COLO829 (cell line): ENCODE results near the gene MAP2K1.

Source experiments
- DNase-seq: peaks from one replicate; pipeline ENCODE4 v3.0.0; 2012; ENCODE audit warnings: low spot score

MAP2K1 gene

DNA sequence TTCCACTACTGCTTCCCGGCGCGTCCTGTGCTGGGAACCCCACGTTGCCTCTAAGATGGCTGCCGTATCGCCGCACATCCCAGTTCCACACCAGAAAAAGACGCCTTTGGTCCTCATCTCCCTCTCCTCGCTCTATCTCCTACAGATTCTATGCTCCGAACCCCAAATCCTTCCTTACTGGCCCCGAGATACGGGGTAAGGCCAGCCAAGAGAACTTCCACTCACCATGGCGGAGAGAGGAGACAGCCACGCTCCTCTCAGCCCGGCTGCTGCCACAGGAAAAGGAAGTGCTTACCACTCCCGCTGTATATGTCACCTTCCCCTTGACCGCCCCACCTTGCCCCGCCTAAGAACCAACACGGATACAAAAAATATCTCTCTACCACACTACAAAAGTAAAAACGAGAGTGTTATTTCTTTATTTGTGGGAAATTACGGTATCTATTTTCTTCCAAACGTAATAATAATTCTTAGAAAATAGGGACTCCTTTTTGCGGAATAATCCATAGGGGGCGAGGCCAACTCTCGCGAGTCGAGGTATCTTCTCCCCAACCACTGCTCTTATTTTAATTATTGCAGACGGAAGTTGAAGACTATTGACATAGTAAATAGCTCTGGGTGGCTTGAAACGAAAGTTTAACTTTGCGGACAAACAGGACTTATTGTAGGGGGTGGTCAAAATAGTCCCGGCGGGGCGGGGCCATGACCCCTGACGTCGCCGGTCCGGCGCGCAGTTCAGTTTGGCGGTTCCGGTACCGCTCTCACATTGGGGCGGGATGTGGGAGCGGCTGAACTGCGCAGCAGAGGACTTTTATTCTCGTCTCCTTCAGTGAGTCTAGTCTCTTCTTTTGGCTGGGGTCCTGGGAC, 118.1 kb downstream of the MAP2K1 start, which contains the start of the genes RPL4 and ZWILCH:
Gene RPL4 (minus strand): TSS at position 293 of the 867 bp plus-strand sequence. CDS start 65 bp downstream, at position 228.
Gene ZWILCH (plus strand): TSS at position 764 of the 867 bp plus-strand sequence. CDS start 13 bp downstream, at position 777.
- DNase-seq, result peak; percentile 47

- no peak for DNase-seq
These were observed 118.7 kb downstream of the MAP2K1 start for GRCh38 chr15:66505430-66505811.

DNA sequence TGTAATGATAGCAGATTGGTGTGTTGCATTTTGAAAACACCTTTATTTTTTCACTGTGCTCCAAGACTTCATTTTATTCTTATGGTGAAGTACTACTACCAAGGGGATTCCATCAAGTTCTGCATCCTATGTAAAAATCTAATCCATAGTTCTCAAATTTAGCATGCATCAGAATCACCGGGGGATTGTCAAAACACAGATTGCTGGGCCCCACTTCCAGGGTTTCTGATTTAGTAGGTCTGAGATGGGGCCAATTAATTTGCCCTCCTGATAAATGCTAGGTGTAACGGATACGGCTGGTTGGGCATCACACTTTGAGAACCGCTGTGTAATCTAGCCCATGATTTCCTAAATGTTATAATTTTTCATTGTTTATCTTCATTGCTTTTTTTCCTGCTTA, 119.1 kb downstream of the MAP2K1 start:
- DNase-seq, result no peak

GRCh38 chr15:66508293-66508883, 121.7 kb downstream of the MAP2K1 start:
- no peak for DNase-seq

GRCh38 chr15:66514586-66514985, 127.9 kb downstream of the MAP2K1 start:
- no peak for DNase-seq

DNA sequence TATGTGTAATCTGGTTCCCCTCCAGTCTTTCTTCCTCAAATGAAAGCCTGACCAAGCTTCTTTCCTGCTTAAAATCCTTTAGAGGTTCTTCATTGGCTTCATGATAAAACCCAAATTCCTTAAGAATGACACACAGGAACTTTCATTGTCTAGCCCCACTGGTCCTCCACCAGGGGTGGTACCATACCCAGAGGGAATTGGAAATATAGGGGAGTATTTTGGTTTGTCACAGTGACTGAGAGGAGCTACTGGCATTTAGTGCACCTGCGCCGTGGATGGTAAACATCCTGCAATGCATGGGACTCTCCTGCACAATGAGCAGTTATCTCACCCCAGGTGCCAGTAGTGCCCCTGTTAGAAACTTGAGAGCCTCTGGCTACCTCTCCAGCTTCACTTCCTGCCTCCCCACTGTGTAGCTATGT, 129.2 kb downstream of the MAP2K1 start:
- no peak for DNase-seq

DNA sequence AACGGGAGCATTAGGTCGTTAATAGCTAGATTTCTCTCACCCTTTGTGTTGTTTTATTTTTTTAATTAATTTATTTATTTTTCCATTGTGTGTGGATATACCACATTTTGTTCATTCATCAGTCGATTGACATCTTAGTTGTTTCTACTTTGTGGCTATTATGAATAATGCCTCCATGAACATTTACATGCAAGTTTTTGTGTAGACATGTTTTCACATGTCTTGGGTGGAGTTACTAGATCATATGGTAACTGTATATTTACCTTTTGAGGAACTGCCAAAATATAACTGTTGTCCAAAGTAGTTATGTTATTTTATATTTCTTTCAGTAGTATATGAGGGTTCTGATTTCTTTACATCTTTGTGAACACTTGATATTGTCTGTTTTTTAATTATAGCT, 137.2 kb downstream of the MAP2K1 start:
- DNase-seq, result no peak

DNA sequence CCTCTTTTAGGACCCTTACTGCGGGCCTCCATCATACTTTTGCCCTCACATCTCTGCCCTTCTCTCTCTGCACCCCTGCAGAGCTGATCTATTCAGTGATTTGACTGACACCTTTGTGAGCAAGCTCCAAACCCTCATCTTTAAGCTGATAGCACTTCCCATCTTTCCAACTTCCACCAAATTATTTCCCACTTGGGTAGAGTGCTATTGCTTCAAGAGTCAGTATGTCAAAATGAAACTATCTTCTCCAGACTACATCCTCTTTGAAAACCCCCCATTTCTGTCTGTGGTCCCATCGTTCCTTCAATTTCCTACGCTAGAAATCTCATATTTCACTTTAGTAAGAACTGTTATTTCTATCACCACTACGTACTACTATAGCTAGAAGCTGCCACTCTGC, 138.1 kb downstream of the MAP2K1 start:
- DNase-seq, result no peak

- DNase-seq, result no peak
These were observed 148.3 kb downstream of the MAP2K1 start for GRCh38 chr15:66535056-66535455.
